Measurements from ENCODE around the gene PSMD2. TPM values are rescaled to one million over a fixed set of nuclear protein-coding genes. Genes with fewer than 3 reads are reported as not detected.

PSMD2 gene
- total and polyA plus RNA-seq, 10 of the 15 experiments (the other 5 are each of a cell fraction or from before 2014, with no cell fraction given) = 103 to 515 (median 197) TPM

GRCh38 chr3:184289426-184289938, 9.6 kb upstream of the PSMD2 start:
- Histone ChIP-seq H4K20me1 (ENCODE audit: control insufficient read depth, insufficient read depth) (no peaks in the 10 kb centered on the region), H3K9ac (ENCODE audit: control insufficient read depth, insufficient read depth, low read length) (no peak overlapping the region), H2AFZ (ENCODE audit: control insufficient read depth, low read depth, low read length) (no peak overlapping the region), H3K4me1 (ENCODE audit: control insufficient read depth, insufficient read depth, low read length) (no peaks in the 10 kb centered on the region), H3K79me2 (ENCODE audit: control insufficient read depth, insufficient read depth, low read length) (no peaks in the 10 kb centered on the region), H3K27me3 (replicated peaks in 1 of 2; ENCODE audit: control insufficient read depth in 2 of 2, insufficient read depth in 2 of 2, low read length in 1 of 2) (no peaks in the 10 kb centered on the region; a peak in 1 of 4 replicates), H3K36me3 (ENCODE audit: control insufficient read depth in 2 of 2, insufficient read depth in 2 of 2, low read length in 1 of 2) (no peaks in the 10 kb centered on the region), H3K4me2 (ENCODE audit: control insufficient read depth, insufficient read depth) (no peak overlapping the region), H3K4me3 (no peak overlapping the region), H3K27ac (ENCODE audit: control insufficient read depth, insufficient read depth) (no peak overlapping the region), H3K9me3 (replicated peaks; ENCODE audit: control insufficient read depth, insufficient read depth, low read length) (no peaks in the 10 kb centered on the region)
- no TSS peak for BruUV-seq (replicated peaks)
- CTCF ChIA-PET = interaction anchor here (0.6 to 1.9 kb wide), 8 partner anchors 18 to 394 kb away, joined by 3 to 12 read pairs (median 4); no protein-coding TSS in a partner anchor
- in situ Hi-C loops (cut with MboI) = loop anchor here (5.0 kb wide), 1 partner anchor 397 kb away; no protein-coding TSS in a partner anchor
- DNase-seq (ENCODE audit: low read depth, low spot score) (no peak), ATAC-seq (peak; percentile 88), FAIRE-seq (peak; percentile 62)
- SMC1A ChIA-PET (ENCODE audit: uncharacterized antibody, unreplicated experiment) = interaction anchor here (0.6 to 1.7 kb wide), 4 partner anchors 102 to 394 kb away, joined by 3 to 9 read pairs (median 3); no protein-coding TSS in a partner anchor
- 13% methylated on average over 10 of the region's 10 CpGs for WGBS (ENCODE audit: insufficient coverage, insufficient replicate concordance, low lambda C conversion rate, missing lambda C conversion rate)
- intact Hi-C loops (cut with micrococcal nuclease; ENCODE audit: unreplicated experiment) = loop anchor here (1.0 to 2.0 kb wide), 2 partner anchors 63 to 394 kb away; no protein-coding TSS in a partner anchor
- POLR2A ChIA-PET = no interaction called here
- RAD21 ChIA-PET (ENCODE audit: unreplicated experiment) = interaction anchor here (0.8 to 1.2 kb wide), 3 partner anchors 37 to 394 kb away, joined by 3 to 6 read pairs (median 3); no protein-coding TSS in a partner anchor
- no peak for TF ChIP-seq ATF7 (IDR thresholded peaks at IDR 0.05; ENCODE audit: low read depth)
- TF ChIP-seq ZNF384 (IDR thresholded peaks at IDR 0.05; ENCODE audit: borderline replicate concordance, low read depth, low read length) = no peak
- TF ChIP-seq, protein P1, sequence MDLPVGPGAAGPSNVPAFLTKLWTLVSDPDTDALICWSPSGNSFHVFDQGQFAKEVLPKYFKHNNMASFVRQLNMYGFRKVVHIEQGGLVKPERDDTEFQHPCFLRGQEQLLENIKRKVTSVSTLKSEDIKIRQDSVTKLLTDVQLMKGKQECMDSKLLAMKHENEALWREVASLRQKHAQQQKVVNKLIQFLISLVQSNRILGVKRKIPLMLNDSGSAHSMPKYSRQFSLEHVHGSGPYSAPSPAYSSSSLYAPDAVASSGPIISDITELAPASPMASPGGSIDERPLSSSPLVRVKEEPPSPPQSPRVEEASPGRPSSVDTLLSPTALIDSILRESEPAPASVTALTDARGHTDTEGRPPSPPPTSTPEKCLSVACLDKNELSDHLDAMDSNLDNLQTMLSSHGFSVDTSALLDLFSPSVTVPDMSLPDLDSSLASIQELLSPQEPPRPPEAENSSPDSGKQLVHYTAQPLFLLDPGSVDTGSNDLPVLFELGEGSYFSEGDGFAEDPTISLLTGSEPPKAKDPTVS (IDR thresholded peaks at IDR 0.05; ENCODE audit: low read depth, low read length) = no peak
- no peak for TF ChIP-seq ETV6 (conservative IDR thresholded peaks at IDR 0.05 in 1 of 2, IDR thresholded peaks at IDR 0.05 in 1 of 2; ENCODE audit: borderline replicate concordance in 1 of 2, low read depth in 1 of 2)
- no peak for TF ChIP-seq NFXL1 (IDR thresholded peaks at IDR 0.05; ENCODE audit: borderline replicate concordance)
- TF ChIP-seq, protein P2, sequence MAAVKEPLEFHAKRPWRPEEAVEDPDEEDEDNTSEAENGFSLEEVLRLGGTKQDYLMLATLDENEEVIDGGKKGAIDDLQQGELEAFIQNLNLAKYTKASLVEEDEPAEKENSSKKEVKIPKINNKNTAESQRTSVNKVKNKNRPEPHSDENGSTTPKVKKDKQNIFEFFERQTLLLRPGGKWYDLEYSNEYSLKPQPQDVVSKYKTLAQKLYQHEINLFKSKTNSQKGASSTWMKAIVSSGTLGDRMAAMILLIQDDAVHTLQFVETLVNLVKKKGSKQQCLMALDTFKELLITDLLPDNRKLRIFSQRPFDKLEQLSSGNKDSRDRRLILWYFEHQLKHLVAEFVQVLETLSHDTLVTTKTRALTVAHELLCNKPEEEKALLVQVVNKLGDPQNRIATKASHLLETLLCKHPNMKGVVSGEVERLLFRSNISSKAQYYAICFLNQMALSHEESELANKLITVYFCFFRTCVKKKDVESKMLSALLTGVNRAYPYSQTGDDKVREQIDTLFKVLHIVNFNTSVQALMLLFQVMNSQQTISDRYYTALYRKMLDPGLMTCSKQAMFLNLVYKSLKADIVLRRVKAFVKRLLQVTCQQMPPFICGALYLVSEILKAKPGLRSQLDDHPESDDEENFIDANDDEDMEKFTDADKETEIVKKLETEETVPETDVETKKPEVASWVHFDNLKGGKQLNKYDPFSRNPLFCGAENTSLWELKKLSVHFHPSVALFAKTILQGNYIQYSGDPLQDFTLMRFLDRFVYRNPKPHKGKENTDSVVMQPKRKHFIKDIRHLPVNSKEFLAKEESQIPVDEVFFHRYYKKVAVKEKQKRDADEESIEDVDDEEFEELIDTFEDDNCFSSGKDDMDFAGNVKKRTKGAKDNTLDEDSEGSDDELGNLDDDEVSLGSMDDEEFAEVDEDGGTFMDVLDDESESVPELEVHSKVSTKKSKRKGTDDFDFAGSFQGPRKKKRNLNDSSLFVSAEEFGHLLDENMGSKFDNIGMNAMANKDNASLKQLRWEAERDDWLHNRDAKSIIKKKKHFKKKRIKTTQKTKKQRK (IDR thresholded peaks at IDR 0.05; ENCODE audit: low read depth, low read length) = no peak
- TF ChIP-seq RELA (IDR thresholded peaks at IDR 0.05; ENCODE audit: borderline replicate concordance, partially characterized antibody) = peak; percentile 19
- TF ChIP-seq RBBP5 (conservative IDR thresholded peaks at IDR 0.05) = no peak
- TF ChIP-seq IKZF2 (IDR thresholded peaks at IDR 0.05) = no peak
- TF ChIP-seq SMAD1 (IDR thresholded peaks at IDR 0.05; ENCODE audit: low read depth, partially characterized antibody) = no peak
- no peak for TF ChIP-seq NBN (IDR thresholded peaks at IDR 0.05)
- TF ChIP-seq CBX5 (IDR thresholded peaks at IDR 0.05; ENCODE audit: low read depth) = no peak
- peak; percentile 41; the same call in 1 of the 2 replicates for TF ChIP-seq YY1 (IDR thresholded peaks at IDR 0.05; ENCODE audit: low read depth, low read length)
- no peak for TF ChIP-seq MTA3 (IDR thresholded peaks at IDR 0.05; ENCODE audit: borderline replicate concordance, low read length)
- TF ChIP-seq SREBF1 (IDR thresholded peaks at IDR 0.05; ENCODE audit: low read length) = no peak
- TF ChIP-seq RB1 (IDR thresholded peaks at IDR 0.05; ENCODE audit: borderline replicate concordance) = 0 out of 2 replicates have a peak, but pooled peaks have one; percentile 20
- no peak for TF ChIP-seq EED (IDR thresholded peaks at IDR 0.05; ENCODE audit: low read depth)
- TF ChIP-seq PAX8 (IDR thresholded peaks at IDR 0.05) = no peak
- no peak for TF ChIP-seq BMI1 (IDR thresholded peaks at IDR 0.05; ENCODE audit: borderline replicate concordance)
- TF ChIP-seq TARDBP (IDR thresholded peaks at IDR 0.05; ENCODE audit: borderline replicate concordance) = no peak
- TF ChIP-seq WRNIP1 (IDR thresholded peaks at IDR 0.05; ENCODE audit: borderline replicate concordance, low read depth, low read length) = no peak
- no peak for TF ChIP-seq NFIC (IDR thresholded peaks at IDR 0.05; ENCODE audit: low read depth, low read length)
- TF ChIP-seq RAD21 (IDR thresholded peaks at IDR 0.05; ENCODE audit: insufficient read depth, low read depth, low read length) = peak; percentile 76

Data from GM12878 (cell line).